ENCODE data around the gene ATP7B.
"Not testable (repeated sequence)": the region's sequence is repeated elsewhere in the genome, so short reads cannot be mapped to it uniquely, and the experiment has no call there.

ATP7B gene

GRCh38 chr13:52005841-52006522, 5.3 kb downstream of the ATP7B start:
- no peak for DNase-seq

DNA sequence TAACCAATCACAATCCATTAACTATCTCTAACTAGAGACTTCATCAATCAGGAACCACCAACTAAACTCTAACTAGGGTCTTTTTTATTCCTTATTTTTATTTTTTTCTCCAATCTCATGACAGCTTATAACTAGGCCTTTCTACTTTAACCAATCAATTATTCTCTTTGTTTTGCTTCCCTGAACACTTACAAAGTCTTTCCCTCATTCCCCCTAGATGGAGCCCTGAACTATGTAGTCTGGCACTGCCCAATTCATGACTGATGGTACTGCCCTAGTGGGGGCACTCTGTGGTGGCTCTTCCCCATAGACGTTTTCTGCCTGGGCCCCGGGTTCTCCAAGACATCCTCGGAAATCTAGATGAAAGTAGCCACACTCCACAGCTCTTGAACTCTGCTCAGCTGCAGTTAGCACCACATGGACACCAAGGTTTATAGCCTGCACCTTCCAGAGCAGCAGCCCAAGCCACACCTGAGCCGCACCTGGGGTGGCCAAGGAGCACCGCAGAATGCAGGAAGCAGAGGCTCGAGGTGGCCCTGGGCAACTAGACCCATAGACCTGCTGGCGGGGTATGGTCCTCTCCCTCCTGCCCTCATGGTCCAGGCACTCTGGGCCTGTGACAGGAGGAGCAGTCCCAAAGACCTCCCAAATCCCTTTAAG, 6.6 kb downstream of the ATP7B start:
- DNase-seq = no peak

- DNase-seq = no peak
Observed at GRCh38 chr13:52003541-52003940, 7.7 kb downstream of the ATP7B start.

GRCh38 chr13:52002361-52002760, 8.9 kb downstream of the ATP7B start:
- DNase-seq = no peak

DNA sequence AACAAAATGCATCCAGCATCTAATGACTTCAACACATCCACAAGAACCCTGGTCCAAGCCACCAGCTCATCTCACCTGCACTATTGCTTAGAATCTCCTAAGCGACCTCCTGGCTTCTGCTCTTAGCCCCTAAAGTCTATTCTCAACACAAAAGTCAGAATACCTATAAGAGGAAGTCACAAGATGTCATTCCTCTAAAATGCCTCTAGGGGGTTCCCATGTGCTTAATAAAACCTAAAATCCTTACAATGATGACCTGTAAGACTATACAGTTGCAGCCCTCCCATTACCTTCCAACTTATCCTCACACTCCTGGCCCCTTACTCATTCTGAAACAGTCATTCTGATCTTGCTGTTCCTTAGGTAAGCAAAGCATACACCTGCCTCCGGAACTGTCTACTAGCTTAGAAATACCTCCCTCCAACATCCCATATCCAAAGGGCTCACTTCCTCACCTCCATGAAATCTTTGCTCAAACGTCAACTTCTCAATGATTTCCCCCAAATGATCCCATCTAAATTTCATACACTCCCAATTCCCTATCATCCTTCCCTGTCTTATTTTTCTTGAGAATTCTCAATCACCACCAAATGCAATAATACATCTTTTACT, 10.0 kb downstream of the ATP7B start:
- DNase-seq = no peak

GRCh38 chr13:51999921-52000320, 11.3 kb downstream of the ATP7B start:
- no peak for DNase-seq

DNA sequence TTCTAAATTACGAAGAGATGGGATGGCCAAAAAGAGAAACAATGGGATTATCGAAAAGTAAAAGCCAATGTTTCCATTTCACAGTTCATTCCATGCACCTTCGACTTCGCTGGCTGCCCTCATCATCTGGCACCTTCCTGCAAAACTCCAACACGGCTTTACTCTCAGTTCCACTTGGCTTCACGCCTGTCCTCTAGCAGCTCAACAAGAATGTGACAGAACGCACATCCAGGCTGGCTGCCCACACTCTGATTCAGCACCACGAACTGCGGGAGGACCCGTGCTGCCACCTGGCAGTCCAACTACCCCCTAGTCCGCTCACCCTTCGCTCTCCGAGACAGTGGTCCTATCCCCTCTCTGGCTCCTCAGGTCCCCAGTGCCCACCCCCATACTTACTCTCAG, 11.7 kb downstream of the ATP7B start:
- no peak for DNase-seq

DNA sequence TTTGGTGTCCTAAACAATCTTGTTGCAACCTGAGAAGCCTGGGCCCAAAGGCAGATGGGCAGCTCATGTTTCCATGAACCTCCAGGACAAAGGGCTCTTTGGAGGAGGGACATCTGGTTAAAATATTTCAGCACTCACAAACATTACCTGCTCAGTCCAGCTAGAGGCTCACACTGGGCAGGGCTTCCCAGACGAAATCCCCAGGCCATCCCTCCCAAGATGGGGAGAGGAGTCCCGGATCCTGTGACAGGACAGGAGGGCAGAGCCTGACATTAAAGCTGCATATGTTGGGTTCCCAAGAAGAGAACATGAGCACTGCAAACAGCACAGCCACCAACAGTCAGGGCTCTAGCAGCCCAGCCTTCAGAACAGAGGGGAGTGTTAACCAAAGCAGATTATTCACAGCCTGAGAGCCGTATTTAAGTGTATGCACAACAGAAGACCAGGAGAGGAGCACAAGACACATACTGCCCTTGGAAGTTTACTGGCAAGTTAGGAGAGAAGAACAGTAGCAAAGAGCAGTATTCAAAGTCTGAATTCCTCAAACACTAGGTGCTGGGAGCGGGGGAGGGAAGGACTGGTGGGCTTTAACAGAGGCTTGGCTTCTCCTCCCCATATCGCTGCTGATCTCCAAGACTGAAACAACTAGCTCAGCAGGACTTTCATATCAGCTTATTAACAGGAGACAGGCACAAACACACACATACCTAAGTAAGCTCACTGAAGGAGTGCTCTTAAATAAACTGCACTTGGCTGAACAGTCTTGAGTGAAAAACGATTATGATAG, 12.3 kb downstream of the ATP7B start:
- DNase-seq = no peak

GRCh38 chr13:51997641-51998330, 13.5 kb downstream of the ATP7B start:
- DNase-seq = no peak

DNA sequence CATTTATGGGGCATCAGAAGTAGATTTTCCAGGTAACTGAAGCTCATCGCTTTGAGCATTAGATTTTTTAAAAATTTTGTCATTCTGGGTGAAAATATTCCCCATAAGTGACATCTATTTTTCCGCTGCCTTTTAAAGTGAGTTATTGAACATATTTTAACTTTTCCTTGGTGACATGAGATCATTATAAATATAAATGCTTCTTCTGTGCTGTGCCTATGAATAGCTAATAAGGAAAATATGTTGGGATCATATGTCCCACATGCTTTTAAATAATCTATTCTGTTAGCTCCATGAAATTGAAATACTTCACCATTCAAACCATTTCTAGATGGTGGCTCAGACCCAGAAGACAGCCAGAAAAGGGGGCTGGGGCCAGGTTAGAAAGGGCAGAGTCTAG, 14.1 kb downstream of the ATP7B start:
- no peak for DNase-seq

GRCh38 chr13:51996641-51997040, 14.6 kb downstream of the ATP7B start:
- no peak for DNase-seq

GRCh38 chr13:51995677-51996551, 15.3 kb downstream of the ATP7B start:
- no peak for DNase-seq

DNA sequence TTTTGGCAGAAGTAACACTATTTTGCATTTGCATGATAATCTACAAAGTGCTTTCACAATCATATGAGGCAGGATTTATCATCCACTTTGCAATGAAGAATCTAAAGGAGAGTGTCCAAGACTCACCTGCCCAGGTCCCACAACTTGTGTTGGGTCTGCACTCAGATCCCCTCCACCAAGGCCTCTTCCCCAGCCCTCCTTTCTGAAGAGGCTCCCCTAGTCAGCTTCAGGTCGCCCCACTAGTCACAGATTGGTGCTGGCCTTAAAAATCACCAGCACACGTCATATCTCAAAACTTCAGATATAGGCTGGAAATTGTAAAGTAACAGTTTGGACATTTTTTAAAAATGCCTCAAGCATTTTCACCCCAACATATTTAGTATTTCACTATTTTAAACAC, 17.5 kb downstream of the ATP7B start:
- DNase-seq = no peak

DNA sequence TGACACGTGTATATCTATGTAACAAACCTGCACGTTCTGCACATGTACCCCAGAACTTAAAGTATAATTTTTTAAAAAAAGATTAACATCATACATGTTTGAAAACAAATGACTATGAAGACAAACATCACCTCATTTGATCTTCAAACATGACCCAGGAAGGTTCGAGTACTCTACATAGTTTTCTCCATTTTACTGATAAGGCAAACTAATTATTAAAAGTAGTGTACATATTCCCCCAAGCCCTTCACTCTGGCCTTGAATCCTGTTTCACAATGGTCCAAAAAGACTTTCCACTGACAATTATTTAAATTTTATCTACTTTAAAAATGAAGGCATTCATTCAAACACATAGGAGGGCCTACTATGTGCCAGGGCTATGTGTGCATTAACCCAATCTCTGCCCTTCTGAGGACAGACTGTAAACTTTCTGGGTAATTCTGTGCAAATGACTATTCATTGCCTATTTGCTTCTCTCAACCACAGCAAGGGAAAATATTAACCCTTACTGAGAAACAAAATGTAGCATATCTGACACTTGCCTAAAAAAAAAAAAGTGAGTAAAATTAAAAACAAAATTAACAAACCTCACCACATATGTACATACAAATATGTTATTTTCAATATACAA, 22.1 kb downstream of the ATP7B start:
- no peak for DNase-seq

GRCh38 chr13:51984904-51985303, 26.3 kb downstream of the ATP7B start:
- DNase-seq = not testable (repeated sequence)

GRCh38 chr13:51983292-51983691, 28.0 kb downstream of the ATP7B start:
- not testable (repeated sequence) for DNase-seq

DNA sequence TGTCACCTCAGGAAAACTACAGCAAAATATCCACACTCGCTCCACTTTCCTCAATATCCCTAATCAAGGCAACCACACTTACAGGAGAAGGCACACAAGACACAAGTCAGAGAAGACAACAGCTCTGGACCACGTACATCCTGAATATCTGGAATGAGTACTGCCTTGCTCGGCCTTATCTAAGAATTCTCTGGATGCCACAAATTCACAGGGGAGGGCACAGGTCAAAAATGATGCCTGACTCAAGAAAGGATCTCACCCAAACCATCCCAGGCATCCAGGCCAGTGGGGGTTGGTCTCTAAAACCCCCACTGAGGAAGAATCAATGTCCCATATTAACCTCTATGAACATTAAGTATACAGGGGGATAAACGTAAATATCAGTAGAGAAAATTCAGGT, 29.9 kb downstream of the ATP7B start:
- no peak for DNase-seq

DNA sequence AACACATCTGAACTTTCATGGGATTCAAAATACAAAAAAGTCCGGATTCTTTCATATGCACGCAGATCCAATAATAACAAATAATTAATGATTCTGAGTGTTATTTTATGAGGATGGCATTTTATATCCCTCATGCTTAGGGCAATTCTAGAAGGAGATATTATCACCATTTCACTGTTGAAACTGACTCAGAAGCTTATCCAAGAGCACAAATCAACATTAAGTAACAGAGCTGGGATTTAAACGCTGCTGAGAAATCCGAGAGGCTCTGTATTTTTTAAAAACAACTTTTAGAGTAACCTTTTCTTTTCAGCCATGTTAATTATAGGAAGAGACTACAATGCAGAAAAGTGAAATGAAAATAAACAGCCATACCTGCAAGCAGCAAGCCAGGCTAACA, 30.3 kb downstream of the ATP7B start:
- DNase-seq = no peak

DNA sequence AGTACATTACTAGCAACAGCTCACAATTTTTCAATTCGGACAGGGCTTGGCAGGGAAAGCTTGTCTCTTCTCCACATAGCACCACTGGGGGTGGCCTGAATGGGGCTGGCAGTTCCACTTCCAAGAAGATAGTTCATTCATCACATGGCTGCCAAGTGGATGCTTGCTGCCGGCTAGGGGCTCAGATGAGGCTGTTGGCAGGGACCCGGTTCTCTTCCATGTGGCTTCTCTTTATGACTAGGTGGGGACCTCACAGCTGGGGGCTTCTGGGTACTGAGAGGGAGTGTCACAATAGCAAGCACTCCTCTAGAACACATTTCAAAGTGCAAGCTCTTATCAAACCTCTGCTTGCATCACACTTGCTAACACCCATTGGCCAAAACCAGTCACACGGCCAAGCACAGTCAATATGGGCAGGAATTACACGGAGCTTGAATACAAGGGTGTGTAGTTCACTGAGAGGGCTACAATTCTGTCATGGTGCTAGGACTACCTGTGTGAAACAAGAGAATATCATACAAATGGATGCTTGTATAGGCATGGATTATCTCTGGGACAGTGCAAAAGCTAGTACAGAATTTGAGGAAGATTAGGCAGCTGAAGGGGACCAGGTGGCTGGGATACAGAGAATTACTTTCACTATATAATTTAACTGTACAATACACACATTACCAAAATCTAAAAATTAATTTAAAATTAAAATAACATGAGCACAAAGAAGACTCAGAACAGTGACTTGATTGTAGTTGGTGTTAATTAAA, 32.3 kb downstream of the ATP7B start:
- DNase-seq = no peak

DNA sequence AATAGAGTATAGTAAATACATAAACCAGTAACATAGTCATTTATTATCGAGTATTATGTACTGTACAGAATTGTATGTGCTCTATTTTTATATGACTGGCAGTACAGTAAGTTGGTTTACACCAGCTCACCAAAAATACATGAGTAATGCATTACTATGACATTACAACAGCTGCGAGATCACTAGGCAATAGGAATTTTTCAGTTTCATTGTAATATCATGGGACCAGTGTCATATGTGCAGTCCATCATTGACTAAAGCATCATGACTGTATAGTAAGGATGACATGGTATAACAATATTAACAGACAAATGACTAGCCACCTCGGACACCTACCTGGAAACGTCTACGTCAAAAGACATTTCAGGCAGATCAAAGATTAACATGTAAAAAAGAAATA, 33.6 kb downstream of the ATP7B start:
- no peak for DNase-seq

DNA sequence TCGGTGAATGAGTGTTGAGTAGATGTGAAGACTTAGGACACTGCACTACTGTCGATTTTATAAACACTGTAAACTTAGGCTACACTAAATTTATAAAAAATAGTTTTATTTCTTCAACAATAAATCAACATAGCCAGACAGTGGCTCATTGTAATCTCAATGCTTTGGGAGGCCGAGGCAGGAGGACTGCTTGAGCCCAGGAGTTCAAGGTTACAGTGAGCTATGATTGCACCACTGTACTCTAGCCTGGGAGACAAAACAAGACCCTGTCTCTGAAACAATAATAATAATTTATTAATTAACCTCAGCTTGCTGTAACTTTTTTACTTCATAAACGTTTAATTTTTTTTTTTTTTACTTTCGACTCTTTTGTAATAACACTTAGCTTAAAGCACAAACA, 34.4 kb downstream of the ATP7B start:
- DNase-seq = no peak
